Omental fat pad (tissue), 4 donors: ENCODE measurements around the gene EDAR. TPM values are rescaled to one million over a fixed set of nuclear protein-coding genes. Genes with fewer than 3 reads are reported as not detected.

ENCODE experiments used
- ATAC-seq: fragments of 150-250 bp; one replicate; pipeline ENCODE4 v1.9.1; 2016; ENCODE audit warnings: mild to moderate bottlenecking, moderate library complexity; ENCODE audit not compliant: low FRiP score
- DNase-seq: peaks from one replicate; pipeline ENCODE4 v3.0.0-alpha.2; 2019; ENCODE audit warnings: low spot score
- total RNA-seq, 4 donors: library from RNA; depleted of rRNA; stranded (reverse); fragments of >200 nt; gene quantifications; one replicate each; pipeline ENCODE4 v1.1.0, GENCODE V29; 2016
- TF ChIP-seq, protein P1 (sequence below), 3 donors: fragments of 450-650 bp; IDR thresholded peaks; one replicate each; pipeline ENCODE4 v1.5.1; 2016 to 2017; ENCODE audit warnings: antibody characterized with exemption in 3 of 3, mild to moderate bottlenecking in 3 of 3, moderate library complexity in 2 of 3

Gene EDAR
- total RNA-seq, 4 donors from 2014 or later: not detected

DNA sequence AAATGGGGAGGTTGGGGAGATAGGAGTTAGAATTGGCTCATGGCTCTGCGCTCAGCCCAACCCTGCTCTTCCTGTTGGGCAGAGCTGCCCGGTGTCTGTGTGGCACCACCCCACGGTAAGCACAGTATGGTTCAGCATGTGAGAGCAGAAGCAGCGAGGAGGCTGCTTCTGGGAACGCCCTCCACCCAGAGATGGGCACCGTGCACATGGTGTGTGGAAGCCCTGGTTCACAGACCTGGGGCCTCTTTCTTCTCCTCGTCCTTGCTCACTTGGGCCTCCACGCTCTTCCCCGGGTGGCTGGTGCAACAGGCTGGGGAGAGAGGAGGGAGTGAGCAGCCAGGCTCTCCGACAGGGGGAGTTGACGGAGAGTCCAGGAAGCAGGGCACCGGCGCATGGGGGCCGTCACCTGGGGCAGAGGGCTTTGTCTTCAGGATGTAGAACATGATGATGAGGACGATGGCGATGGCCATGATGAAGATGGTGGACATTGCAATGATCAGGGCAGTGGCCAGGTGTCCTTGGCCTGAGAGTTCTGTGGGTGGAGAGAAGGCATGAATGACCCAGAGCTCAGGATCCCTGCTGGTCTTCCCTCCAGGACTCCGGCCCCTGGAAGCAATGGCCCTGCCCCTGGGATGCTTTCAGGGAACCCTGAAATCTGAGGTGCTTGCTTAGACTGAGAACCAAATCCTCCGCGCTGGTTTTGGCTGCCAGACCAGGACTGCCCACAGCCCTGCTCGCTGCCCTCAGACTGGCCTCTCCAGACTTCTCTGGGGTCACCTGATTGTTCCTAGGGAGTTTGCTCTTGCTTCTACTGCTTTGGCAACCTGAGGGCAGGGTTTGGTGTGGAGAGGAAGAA, 78.3 kb downstream of the EDAR start:
- ATAC-seq: no peak
- DNase-seq: no peak
- TF ChIP-seq, protein P1, sequence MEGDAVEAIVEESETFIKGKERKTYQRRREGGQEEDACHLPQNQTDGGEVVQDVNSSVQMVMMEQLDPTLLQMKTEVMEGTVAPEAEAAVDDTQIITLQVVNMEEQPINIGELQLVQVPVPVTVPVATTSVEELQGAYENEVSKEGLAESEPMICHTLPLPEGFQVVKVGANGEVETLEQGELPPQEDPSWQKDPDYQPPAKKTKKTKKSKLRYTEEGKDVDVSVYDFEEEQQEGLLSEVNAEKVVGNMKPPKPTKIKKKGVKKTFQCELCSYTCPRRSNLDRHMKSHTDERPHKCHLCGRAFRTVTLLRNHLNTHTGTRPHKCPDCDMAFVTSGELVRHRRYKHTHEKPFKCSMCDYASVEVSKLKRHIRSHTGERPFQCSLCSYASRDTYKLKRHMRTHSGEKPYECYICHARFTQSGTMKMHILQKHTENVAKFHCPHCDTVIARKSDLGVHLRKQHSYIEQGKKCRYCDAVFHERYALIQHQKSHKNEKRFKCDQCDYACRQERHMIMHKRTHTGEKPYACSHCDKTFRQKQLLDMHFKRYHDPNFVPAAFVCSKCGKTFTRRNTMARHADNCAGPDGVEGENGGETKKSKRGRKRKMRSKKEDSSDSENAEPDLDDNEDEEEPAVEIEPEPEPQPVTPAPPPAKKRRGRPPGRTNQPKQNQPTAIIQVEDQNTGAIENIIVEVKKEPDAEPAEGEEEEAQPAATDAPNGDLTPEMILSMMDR (IDR thresholded peaks at IDR 0.05): no peak

DNA sequence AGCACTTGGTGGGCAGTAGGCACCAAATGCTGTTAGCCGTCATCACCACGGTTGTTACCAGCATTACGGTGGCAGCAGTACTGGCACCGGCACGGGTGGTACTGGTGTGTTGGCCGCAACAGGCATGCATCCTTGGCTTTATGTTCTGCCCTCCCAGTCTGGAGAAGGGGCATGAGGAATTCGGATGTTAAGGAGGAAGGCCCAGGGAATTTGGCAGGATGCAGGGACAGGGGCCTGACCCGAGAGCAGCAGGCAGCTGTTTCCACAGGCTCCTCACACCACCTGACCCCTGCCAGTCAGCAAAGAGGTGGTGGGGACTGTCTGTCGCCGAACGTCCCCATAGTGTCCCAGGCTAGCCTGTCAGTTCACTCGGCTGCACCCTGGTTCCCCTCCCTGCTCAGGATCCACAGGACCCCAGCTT, 79.0 kb downstream of the EDAR start:
- DNase-seq: no peak
- TF ChIP-seq, protein P1 (IDR thresholded peaks at IDR 0.05): no peak

DNA sequence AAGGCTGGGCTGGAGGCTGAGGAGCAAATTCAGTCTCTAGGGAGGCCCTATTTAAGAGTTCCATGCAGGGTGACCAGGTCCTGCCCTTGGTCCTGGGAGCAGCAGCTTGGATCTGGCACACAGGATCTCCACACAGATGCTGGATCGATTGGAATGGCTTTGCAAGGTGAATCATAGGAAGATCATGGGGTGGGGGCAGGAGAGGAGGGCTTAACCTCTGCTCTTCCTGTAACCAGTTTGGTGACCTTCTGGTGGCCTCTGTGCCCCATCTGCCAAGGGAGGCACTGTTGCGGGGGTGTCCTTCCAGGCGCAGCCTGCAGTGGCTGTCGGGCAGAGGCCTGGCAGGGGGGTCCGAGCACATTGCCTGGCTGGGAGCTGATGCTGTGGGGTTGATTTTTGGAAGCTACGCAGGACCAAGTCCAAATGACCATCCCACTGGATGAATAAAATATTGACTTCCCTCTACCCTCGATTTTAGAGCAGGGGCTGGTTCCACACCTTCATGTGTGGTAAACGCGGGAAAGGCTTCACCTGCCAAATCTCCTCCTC, 79.7 kb downstream of the EDAR start:
- ATAC-seq (no peak), DNase-seq (no peak)
- TF ChIP-seq, protein P1 (IDR thresholded peaks at IDR 0.05): no peak

More for the DNA sequence above, 79.0 kb downstream of the EDAR start:
- ATAC-seq: no peak

DNA sequence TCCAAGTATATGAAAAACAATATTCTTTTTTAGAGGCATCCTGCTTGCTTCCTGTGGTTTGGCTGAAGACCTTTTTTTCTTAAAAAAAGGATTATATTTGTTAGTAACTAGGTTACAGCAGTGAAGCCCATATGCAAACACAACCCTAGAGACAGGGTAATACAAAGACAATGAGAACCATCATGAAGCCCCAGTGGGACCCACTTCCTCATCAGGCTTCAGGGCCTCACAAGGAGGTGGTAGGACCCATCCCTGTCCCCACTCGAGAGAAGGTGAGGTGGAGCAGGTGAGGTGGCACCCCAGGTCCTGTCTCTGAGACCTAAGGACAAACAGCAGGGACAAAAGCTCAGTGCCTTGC, 80.3 kb downstream of the EDAR start:
- DNase-seq (no peak), ATAC-seq (no peak)
- TF ChIP-seq, protein P1 (IDR thresholded peaks at IDR 0.05): no peak

DNA sequence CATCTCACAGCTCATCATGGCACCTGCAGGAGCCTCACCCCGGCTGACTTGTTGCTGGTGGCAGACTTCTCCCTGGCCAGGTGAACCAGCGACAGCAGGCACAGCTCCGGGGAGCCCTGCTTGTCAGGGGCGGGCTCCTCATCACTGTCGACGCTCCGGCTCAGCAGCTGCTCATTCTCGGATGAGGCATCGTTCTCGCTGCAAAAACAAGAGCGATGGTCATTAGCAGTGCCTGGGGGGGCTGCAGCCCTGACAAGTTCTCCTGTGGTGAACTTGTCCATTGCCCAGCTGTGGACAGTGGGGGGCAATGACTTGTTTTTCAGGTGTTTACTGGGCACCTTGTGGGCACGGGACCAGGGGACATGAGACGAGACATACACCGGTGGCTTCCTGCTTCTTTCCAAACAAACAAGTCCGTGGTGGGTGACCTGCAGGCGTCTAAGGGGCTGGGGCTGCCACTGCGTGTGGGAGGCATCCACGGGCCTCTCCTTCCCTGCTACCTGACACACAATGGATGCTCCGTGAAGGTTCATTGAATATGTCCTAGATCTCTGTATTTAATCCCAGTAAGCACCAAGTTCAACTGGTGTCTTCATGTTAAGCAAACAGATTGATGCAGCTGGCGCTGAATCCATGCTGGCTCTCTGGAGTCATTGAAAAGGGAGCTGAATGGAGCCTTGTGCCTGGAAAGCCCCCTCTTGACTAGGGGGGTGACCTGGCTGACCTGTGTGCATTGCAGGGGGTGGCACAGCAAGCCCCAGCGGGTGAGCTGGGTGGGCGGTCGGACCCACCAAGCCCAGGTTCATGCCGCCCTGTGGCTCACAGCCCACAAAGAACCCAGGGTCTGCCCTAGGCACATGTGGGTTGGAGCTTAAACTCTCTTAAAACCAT, 81.0 kb downstream of the EDAR start:
- DNase-seq (no peak), ATAC-seq (no peak)
- TF ChIP-seq, protein P1 (IDR thresholded peaks at IDR 0.05): no peak

DNA sequence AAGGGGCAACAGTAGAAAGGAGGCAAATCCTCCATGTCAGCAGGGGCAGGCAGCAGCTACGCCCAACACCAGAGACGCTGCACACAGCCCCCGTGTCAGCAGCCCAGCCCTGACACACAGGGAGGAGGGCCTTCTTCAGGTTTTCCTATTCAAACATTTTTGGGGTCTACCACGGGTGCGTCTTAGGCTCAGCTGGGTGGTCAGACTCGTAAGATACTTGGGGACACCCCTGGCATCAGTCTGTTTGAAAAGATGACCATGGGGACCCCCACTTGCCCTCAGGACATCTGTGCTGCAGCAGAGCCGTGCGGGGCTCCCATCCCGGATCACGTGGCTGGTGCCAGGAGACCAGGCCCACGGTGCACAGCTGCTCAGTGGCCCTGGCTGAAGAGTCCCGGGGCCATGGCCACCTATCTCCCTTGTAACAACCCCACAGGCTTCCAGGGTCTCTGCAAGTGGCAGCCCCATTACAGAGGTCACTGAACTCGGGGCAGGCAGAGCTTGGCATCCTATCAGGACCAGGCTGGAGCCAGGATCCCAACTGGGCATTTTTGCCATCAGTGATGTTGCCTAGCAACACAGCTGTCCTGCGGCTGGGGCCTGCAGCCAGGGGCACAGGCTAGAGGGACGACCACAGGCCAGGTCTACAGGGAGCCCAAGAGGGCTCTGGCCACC, 82.5 kb downstream of the EDAR start:
- TF ChIP-seq, protein P1 (IDR thresholded peaks at IDR 0.05): no peak
- DNase-seq: no peak
- peak; percentile 21 for ATAC-seq
